D341Med (cell line): ENCODE measurements around the gene CLEC18C.
"Not testable (repeated sequence)": the region's sequence is repeated elsewhere in the genome, so short reads cannot be mapped to it uniquely, and the experiment has no call there.

Experiments used
- DNase-seq: peaks from one replicate; pipeline ENCODE4 v3.0.0; 2012; ENCODE audit warnings: low spot score

The CLEC18C gene

GRCh38 chr16:70173212-70173837, at the start of gene CLEC18C:
Gene CLEC18C, plus strand, starts transcription at chr16:70173787. Its CDS starts 492 bp downstream, at chr16:70174279.
- DNase-seq: not testable (repeated sequence)

- DNase-seq: not testable (repeated sequence)
Observed at GRCh38 chr16:70123822-70124221, 49.8 kb upstream of the CLEC18C start.

GRCh38 chr16:70126226-70126625, 47.4 kb upstream of the CLEC18C start:
- not testable (repeated sequence) for DNase-seq

- not testable (repeated sequence) for DNase-seq
Observed at GRCh38 chr16:70127706-70128105, 45.9 kb upstream of the CLEC18C start.

- not testable (repeated sequence) for DNase-seq
Observed at GRCh38 chr16:70128844-70129243, 44.7 kb upstream of the CLEC18C start.

GRCh38 chr16:70135796-70136195, 37.8 kb upstream of the CLEC18C start:
- DNase-seq: not testable (repeated sequence)

GRCh38 chr16:70136595-70136994, 37.0 kb upstream of the CLEC18C start:
- DNase-seq: not testable (repeated sequence)

GRCh38 chr16:70142739-70143138, 30.8 kb upstream of the CLEC18C start:
- DNase-seq: not testable (repeated sequence)

- not testable (repeated sequence) for DNase-seq
Observed at GRCh38 chr16:70143231-70143895, 30.2 kb upstream of the CLEC18C start.

GRCh38 chr16:70147853-70148252, 25.7 kb upstream of the CLEC18C start:
- not testable (repeated sequence) for DNase-seq

- not testable (repeated sequence) for DNase-seq
Observed at GRCh38 chr16:70148453-70148852, 25.1 kb upstream of the CLEC18C start.

- DNase-seq: not testable (repeated sequence)
Observed at GRCh38 chr16:70149296-70149695, 24.3 kb upstream of the CLEC18C start.

GRCh38 chr16:70151391-70151790, 22.2 kb upstream of the CLEC18C start:
- peak; percentile 25 for DNase-seq

GRCh38 chr16:70151941-70152509, 21.6 kb upstream of the CLEC18C start:
- no peak for DNase-seq

GRCh38 chr16:70152578-70153302, 20.8 kb upstream of the CLEC18C start:
- no peak for DNase-seq

- DNase-seq: not testable (repeated sequence)
Observed at GRCh38 chr16:70154736-70155135, 18.9 kb upstream of the CLEC18C start.

- DNase-seq: no peak
Observed at GRCh38 chr16:70156207-70156978, 17.2 kb upstream of the CLEC18C start.

- DNase-seq: no peak
Observed at GRCh38 chr16:70157105-70157476, 16.5 kb upstream of the CLEC18C start.

- no peak for DNase-seq
Observed at GRCh38 chr16:70157477-70158260, 15.9 kb upstream of the CLEC18C start.

- DNase-seq: peak; percentile 28
Observed at GRCh38 chr16:70158261-70158939, 15.2 kb upstream of the CLEC18C start.
